WI38 (cell line): Measurements from ENCODE around the gene NCF4.
A peak's percentile ranks its signal among the peaks of the same experiment; 100 is the strongest.

Source experiments
- H3K4me3 ChIP-seq: 2 replicates; pipeline ENCODE4 v1.5.1; 2011; ENCODE audit warnings: low read depth, mild to moderate bottlenecking, control low read depth, low read length
- CTCF ChIP-seq: IDR thresholded peaks from 2 replicates; pipeline ENCODE4 v1.5.1; 2012; ENCODE audit warnings: low read depth, mild to moderate bottlenecking, control low read depth, low read length

Gene NCF4

GRCh38 chr22:36852056-36852973 is 8.5 kb upstream of the NCF4 start:
- TF ChIP-seq CTCF = no peak
- no peak overlapping the region for H3K4me3 ChIP-seq

GRCh38 chr22:36853407-36854099 is 7.3 kb upstream of the NCF4 start:
- TF ChIP-seq CTCF = peak; percentile 56
- no peak overlapping the region for H3K4me3 ChIP-seq

DNA sequence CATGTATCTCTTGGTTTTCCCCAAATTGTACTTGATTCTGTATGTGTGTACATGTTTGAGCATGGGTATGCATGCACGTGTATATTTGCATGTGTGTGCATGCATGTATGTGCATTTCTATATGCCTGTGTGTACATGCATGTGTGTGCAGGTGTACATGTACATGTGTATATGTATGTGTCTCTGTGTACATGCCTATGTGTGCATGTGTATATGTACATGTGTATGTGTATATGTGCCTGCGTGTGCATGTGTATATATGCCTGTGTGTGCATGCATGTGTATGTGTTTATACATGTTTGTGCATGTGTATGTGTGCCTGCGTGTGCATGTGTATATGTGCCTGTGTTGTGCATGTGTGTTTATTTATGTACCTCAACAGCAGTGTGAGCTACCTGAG is 5.3 kb upstream of the NCF4 start:
- no peak for TF ChIP-seq CTCF
- no peak overlapping the region for H3K4me3 ChIP-seq

DNA sequence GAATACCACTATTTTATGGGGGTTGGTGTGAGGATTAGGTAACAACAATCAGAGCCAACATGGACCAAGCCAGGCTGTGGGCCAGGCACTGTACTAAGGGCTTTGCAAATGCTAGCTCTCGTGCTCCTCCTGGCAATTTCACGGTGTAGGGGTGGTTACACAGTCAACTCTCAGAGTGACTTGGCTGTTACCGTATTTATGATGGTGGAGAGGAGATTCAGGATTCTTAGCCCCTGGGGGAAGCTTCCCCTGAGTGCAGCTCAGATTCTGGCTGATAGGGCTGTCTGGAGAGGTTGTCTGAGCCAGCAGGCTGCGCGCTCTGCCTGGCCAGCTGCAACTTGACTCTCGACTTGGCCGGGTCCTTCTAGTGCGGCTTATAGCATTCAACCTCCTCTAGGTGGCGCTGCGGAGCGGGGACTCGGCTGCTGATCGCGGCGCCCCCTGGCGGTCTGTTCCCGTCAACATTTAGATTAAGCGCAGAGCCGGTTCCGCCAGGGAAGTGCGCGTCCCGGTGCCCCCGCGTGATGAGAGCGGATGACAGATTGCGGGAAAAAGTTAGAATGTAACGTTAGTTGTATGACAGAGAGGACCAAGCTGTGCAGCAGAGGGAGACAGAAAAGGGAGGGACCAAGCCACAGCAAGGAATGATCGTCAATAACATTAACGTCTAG is 4.5 kb upstream of the NCF4 start:
- no peak overlapping the region for H3K4me3 ChIP-seq

DNA sequence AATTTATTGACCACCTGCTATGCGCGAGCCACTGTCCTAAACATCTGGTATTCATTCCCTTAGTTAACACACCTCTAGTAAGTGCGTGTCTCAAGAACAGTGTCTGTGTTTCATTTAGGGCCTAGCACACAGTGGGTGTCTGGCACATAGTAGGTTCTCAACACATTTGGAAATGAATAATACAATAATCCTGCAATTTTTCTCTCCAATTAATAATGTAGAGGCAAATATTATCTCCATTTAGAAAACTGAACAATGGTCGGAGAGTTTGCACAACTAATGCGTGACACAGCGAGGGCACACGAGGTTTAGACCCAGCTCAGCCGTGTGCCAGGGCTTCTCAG is 4.0 kb upstream of the NCF4 start:
- TF ChIP-seq CTCF = no peak
- no peak overlapping the region for H3K4me3 ChIP-seq

More for the DNA sequence above, 4.5 kb upstream of the NCF4 start:
- peak; percentile 100 for TF ChIP-seq CTCF

GRCh38 chr22:36858156-36858555 is 2.6 kb upstream of the NCF4 start:
- H3K4me3 ChIP-seq = no peak overlapping the region
- no peak for TF ChIP-seq CTCF
